Tibial artery (tissue), 4 donors: ENCODE measurements around the gene CD300H.

Experiments
- DNase-seq, 2 donors: peaks; one replicate each; pipeline ENCODE4 v3.0.0-alpha.2; 2019
- H3K27ac ChIP-seq, 2 donors: fragments of 200-600 bp; sonication (generic) in 1 of 2; 1 replicate in 1 of 2; 2 replicates in 1 of 2; pipeline ENCODE4 v1.5.1; 2018 to 2019; ENCODE audit warnings: mild to moderate bottlenecking in 1 of 2
- H3K27me3 ChIP-seq, 2 donors: fragments of 200-600 bp; sonication (generic) in 1 of 2; one replicate each; pipeline versions ENCODE4 v1.5.1 to v1.6.0; 2016 to 2019
- H3K36me3 ChIP-seq, 3 donors: fragments of 200-600 bp; sonication (generic) in 2 of 3; one replicate each; pipeline ENCODE4 v1.5.1; 2016 to 2019; ENCODE audit warnings: mild to moderate bottlenecking in 2 of 3
- H3K4me1 ChIP-seq, 4 donors: fragments of 200-600 bp; sonication (generic) in 2 of 4; 1 replicate in 3 of 4; 2 replicates in 1 of 4; pipeline ENCODE4 v1.5.1; 2016 to 2019
- H3K4me3 ChIP-seq, 2 donors: fragments of 200-600 bp; sonication (generic) in 1 of 2; 1 replicate in 1 of 2; 2 replicates in 1 of 2; pipeline ENCODE4 v1.5.1; 2018 to 2019; ENCODE audit warnings: mild to moderate bottlenecking in 2 of 2
- H3K9me3 ChIP-seq, 3 donors: fragments of 200-600 bp; sonication (generic) in 1 of 3; one replicate each; pipeline ENCODE4 v1.5.1; 2016 to 2019
- intact Hi-C: fragments of 100-400 bp; cut with DNase I; formaldehyde crosslinking; loops from one replicate; pipeline ENCODE4 v1.15.0; 2023; ENCODE audit warnings: low total_unique reads
- TF ChIP-seq, protein P1 (sequence below), 2 experiments: fragments of 200-600 bp in 1 of 2; fragments of 450-650 bp in 1 of 2; IDR thresholded peaks; one replicate each; pipeline ENCODE4 v1.5.1; 2017 to 2019; ENCODE audit warnings: antibody characterized with exemption in 2 of 2, mild to moderate bottlenecking in 1 of 2, moderate library complexity in 1 of 2

Gene CD300H

DNA sequence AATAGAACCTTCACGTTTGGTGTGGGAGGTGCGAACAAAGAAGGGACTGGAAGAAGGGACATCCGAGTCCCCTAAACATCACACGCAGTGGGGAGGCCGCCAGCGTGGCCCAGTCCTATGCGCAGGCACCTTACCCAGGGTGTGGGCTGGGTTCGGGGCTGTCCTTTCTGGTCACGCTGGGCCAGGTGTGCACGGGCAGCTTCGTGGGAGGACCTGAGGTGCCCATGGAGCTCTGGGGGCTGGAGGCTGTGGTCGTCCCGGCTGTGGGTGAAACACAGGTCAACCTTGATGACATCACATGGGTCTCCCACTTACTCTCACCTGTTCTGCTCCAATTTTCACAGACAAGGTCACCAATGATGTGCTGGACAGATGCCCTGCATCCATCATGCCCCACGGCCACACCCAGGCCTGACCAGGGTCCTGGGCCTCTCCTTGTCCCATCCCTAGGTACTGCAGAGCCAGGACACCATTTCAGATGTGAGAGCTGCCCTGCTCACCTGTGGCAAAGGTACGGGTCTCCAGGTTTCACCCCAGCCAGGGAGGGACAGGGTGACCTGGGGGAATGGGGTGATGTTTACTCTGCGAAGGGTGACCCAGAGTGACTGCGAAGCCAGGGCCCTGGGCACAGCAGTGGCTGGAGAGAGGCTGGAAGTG is 24.5 kb downstream of the CD300H start:
- Histone ChIP-seq H3K9me3 (no peaks in the 10 kb centered on the region), H3K4me1 (no peaks in the 10 kb centered on the region), H3K27ac (no peak overlapping the region), H3K36me3 (no peaks in the 10 kb centered on the region), H3K4me3 (no peak overlapping the region), H3K27me3 (peaks cover 0 to 11% of the 10 kb centered on the region in 2 donors)
- TF ChIP-seq, protein P1, sequence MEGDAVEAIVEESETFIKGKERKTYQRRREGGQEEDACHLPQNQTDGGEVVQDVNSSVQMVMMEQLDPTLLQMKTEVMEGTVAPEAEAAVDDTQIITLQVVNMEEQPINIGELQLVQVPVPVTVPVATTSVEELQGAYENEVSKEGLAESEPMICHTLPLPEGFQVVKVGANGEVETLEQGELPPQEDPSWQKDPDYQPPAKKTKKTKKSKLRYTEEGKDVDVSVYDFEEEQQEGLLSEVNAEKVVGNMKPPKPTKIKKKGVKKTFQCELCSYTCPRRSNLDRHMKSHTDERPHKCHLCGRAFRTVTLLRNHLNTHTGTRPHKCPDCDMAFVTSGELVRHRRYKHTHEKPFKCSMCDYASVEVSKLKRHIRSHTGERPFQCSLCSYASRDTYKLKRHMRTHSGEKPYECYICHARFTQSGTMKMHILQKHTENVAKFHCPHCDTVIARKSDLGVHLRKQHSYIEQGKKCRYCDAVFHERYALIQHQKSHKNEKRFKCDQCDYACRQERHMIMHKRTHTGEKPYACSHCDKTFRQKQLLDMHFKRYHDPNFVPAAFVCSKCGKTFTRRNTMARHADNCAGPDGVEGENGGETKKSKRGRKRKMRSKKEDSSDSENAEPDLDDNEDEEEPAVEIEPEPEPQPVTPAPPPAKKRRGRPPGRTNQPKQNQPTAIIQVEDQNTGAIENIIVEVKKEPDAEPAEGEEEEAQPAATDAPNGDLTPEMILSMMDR (IDR thresholded peaks at IDR 0.05) = no peak
- no peak for DNase-seq
- intact Hi-C loops = no loop called here

DNA sequence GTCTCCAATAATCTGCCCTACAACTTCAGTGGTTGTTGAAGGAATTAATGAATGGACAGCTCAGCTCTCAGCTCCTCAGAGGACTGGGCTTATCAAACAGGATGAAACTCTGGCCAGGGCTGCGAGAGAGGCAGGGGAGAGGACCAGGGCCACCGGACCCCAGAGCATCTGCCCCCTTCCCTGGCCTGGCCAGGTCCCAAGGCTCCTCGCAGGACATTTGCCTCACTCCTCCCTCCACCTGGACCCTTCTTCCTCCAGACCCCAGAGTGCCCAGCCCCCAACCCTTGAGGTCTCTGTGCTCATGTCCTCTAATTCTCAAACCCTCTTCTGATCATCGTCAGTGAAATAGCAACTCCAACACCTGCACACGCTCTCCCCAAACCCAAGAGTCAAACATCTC is 25.1 kb downstream of the CD300H start:
- H3K4me1 ChIP-seq = no peaks in the 10 kb centered on the region
- H3K36me3 ChIP-seq = no peaks in the 10 kb centered on the region
- DNase-seq = no peak
- intact Hi-C loops = no loop called here
- no peak overlapping the region for H3K27ac ChIP-seq
- no peaks in the 10 kb centered on the region for H3K9me3 ChIP-seq
- H3K27me3 ChIP-seq = peaks cover 0 to 11% of the 10 kb centered on the region in 2 donors
- TF ChIP-seq, protein P1 (IDR thresholded peaks at IDR 0.05) = no peak
- H3K4me3 ChIP-seq = no peak overlapping the region

DNA sequence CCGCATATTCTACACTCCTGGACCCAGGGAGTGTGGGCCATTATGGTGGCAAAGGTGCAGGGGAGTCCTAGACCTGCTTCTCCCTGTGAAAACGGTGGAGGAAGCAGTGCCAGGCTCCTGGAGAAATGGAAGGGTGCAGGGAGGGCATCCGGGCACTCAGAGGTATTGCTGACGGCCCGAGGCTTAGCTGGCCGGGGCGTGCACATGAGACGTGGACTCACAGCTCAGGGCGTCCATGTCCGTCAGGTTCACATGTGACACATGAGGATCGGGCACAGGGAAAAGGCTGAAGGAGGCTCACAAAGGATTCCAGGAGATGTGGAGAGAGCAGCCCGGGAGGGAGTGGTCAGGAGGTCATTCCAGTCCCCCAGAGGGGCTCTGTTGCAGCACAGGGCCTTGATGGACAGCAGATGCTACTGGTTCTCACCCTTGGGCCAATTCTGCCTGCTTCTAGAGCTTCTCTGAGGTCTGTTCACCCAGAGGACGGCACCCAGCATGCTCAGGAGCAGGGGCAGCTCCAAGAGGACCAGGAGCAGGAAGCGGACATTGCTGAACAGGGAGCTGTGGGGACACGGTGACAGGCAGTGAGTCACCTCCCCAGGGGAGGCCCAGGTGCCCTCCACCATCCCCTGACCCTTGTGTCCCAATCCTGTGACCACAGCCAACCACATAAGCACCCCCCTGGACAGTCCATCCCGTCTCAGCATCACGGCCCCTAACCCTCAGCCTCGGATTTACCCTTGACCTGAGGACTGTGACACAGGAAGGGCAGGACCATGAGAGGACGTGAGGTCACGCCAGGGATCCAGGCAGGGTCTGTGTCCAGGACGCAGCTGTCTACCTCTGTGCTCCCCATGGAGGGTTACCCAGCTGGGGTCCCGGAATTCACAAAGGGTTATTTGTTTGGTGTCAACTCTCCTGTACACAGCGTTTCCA is 25.9 kb downstream of the CD300H start:
- H3K4me1 ChIP-seq = no peaks in the 10 kb centered on the region
- H3K36me3 ChIP-seq = no peaks in the 10 kb centered on the region
- intact Hi-C loops = no loop called here
- H3K9me3 ChIP-seq = no peaks in the 10 kb centered on the region
- peaks cover 0 to 11% of the 10 kb centered on the region in 2 donors for H3K27me3 ChIP-seq
- TF ChIP-seq, protein P1 (IDR thresholded peaks at IDR 0.05) = no peak
- no peak overlapping the region for H3K27ac ChIP-seq
- H3K4me3 ChIP-seq = no peak overlapping the region
- DNase-seq = no peak

DNA sequence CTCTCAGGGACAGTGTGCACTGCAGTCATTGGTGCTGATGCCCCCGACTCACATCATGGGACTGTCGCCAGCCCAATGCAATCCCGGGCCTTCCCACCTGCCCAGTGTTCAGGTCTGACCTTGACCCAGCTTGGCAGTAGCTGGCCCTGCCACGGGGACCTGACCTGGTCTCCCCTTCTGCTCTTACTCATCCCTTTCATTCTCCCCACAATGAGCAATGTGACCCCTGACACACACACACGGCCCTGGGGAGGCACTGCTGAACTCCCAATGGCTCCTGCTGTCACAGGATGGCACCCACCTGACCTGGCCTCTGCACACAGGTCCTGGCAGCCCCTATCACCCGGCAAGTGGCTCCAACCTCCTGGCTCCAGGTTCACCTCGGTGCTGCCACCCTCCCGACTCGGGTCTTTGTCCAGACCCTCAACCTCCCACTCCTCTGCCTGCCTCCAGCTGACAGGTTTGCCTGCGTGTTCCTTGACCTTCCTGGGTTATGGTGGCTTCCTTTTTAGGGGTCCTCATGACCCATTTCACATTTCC is 28.0 kb downstream of the CD300H start:
- Histone ChIP-seq H3K27ac (no peak overlapping the region), H3K27me3 (peaks cover 0 to 15% of the 10 kb centered on the region in 2 donors), H3K36me3 (no peaks in the 10 kb centered on the region), H3K4me3 (no peak overlapping the region), H3K9me3 (no peaks in the 10 kb centered on the region), H3K4me1 (no peaks in the 10 kb centered on the region)
- no peak for DNase-seq
- intact Hi-C loops = no loop called here
- TF ChIP-seq, protein P1 (IDR thresholded peaks at IDR 0.05) = no peak

DNA sequence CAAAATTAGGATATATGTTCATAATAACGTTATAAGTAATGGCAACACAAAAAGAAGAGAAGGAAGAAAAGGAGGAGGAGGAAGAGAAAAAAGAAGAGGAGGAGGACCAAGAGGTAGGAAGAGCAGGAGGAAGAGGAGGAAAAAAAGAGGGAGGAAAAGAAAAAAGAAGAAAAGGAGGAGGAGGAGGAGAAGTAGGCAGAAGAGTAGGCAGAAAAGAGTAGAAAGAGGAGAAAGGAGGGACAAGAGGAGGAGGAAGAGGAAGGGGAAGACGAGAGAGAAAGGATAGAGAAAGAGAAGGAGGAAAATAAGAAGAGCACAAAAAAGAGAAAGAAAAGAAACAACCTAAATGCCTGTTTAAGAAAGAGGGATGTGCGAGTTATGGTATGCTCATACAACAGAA is 30.4 kb downstream of the CD300H start:
- Histone ChIP-seq H3K4me3 (no peak overlapping the region), H3K27ac (no peak overlapping the region), H3K4me1 (no peaks in the 10 kb centered on the region), H3K27me3 (peaks cover 0 to 13% of the 10 kb centered on the region in 2 donors), H3K36me3 (no peaks in the 10 kb centered on the region), H3K9me3 (no peaks in the 10 kb centered on the region)
- intact Hi-C loops = no loop called here
- no peak for DNase-seq
- TF ChIP-seq, protein P1 (IDR thresholded peaks at IDR 0.05) = no peak
